Measurements from ENCODE around the gene GABBR1. TPM values are rescaled to one million over a fixed set of nuclear protein-coding genes. Genes with fewer than 3 reads are reported as not detected.

The GABBR1 gene
- total and polyA plus RNA-seq, 2 of the 13 experiments (the other 11 are each of a cell fraction or from before 2014, with no cell fraction given) = 0.07 to 0.37 TPM

- TF ChIP-seq NR2F2 (IDR thresholded peaks at IDR 0.05; ENCODE audit: borderline replicate concordance, low read depth) (no peak), POLR2G (IDR thresholded peaks at IDR 0.05; ENCODE audit: low read depth, low read length) (0 out of 2 replicates have a peak, but pooled peaks have one; percentile 49), ZNF839 (CRISPR knock-in tag; IDR thresholded peaks at IDR 0.05; ENCODE audit: borderline replicate concordance) (no peak), ZNF543 (CRISPR knock-in tag; IDR thresholded peaks at IDR 0.05) (0 out of 2 replicates have a peak, but pooled peaks have one; percentile 32), SOX5 (CRISPR knock-in tag; IDR thresholded peaks at IDR 0.05; ENCODE audit: borderline replicate concordance) (no peak), ZNF761 (CRISPR knock-in tag; conservative IDR thresholded peaks at IDR 0.05) (0 out of 2 replicates have a peak, but pooled peaks have one; percentile 35), JUND (CRISPR knock-in tag; IDR thresholded peaks at IDR 0.05) (no peak), SAP130 (CRISPR knock-in tag; IDR thresholded peaks at IDR 0.05; ENCODE audit: low read depth) (peak; percentile 26; the same call in 1 of the 2 replicates), NCOR1 (IDR thresholded peaks at IDR 0.05; ENCODE audit: borderline replicate concordance, low read length) (no peak), POLR2A (IDR thresholded peaks at IDR 0.05; ENCODE audit: insufficient read depth in 1 of 2, low read depth in 2 of 2, low read length in 2 of 2) (peak in 1 of 2 experiments; percentile 82; a peak in 2 of 4 replicates), KDM5B (CRISPR knock-in tag; IDR thresholded peaks at IDR 0.05; ENCODE audit: borderline replicate concordance) (no peak), ZNF607 (CRISPR knock-in tag; IDR thresholded peaks at IDR 0.05; ENCODE audit: borderline replicate concordance) (no peak)
- TF ChIP-seq, protein P1, sequence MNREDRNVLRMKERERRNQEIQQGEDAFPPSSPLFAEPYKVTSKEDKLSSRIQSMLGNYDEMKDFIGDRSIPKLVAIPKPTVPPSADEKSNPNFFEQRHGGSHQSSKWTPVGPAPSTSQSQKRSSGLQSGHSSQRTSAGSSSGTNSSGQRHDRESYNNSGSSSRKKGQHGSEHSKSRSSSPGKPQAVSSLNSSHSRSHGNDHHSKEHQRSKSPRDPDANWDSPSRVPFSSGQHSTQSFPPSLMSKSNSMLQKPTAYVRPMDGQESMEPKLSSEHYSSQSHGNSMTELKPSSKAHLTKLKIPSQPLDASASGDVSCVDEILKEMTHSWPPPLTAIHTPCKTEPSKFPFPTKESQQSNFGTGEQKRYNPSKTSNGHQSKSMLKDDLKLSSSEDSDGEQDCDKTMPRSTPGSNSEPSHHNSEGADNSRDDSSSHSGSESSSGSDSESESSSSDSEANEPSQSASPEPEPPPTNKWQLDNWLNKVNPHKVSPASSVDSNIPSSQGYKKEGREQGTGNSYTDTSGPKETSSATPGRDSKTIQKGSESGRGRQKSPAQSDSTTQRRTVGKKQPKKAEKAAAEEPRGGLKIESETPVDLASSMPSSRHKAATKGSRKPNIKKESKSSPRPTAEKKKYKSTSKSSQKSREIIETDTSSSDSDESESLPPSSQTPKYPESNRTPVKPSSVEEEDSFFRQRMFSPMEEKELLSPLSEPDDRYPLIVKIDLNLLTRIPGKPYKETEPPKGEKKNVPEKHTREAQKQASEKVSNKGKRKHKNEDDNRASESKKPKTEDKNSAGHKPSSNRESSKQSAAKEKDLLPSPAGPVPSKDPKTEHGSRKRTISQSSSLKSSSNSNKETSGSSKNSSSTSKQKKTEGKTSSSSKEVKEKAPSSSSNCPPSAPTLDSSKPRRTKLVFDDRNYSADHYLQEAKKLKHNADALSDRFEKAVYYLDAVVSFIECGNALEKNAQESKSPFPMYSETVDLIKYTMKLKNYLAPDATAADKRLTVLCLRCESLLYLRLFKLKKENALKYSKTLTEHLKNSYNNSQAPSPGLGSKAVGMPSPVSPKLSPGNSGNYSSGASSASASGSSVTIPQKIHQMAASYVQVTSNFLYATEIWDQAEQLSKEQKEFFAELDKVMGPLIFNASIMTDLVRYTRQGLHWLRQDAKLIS (CRISPR knock-in tag; IDR thresholded peaks at IDR 0.05) = no peak
- TF ChIP-seq, protein P2, sequence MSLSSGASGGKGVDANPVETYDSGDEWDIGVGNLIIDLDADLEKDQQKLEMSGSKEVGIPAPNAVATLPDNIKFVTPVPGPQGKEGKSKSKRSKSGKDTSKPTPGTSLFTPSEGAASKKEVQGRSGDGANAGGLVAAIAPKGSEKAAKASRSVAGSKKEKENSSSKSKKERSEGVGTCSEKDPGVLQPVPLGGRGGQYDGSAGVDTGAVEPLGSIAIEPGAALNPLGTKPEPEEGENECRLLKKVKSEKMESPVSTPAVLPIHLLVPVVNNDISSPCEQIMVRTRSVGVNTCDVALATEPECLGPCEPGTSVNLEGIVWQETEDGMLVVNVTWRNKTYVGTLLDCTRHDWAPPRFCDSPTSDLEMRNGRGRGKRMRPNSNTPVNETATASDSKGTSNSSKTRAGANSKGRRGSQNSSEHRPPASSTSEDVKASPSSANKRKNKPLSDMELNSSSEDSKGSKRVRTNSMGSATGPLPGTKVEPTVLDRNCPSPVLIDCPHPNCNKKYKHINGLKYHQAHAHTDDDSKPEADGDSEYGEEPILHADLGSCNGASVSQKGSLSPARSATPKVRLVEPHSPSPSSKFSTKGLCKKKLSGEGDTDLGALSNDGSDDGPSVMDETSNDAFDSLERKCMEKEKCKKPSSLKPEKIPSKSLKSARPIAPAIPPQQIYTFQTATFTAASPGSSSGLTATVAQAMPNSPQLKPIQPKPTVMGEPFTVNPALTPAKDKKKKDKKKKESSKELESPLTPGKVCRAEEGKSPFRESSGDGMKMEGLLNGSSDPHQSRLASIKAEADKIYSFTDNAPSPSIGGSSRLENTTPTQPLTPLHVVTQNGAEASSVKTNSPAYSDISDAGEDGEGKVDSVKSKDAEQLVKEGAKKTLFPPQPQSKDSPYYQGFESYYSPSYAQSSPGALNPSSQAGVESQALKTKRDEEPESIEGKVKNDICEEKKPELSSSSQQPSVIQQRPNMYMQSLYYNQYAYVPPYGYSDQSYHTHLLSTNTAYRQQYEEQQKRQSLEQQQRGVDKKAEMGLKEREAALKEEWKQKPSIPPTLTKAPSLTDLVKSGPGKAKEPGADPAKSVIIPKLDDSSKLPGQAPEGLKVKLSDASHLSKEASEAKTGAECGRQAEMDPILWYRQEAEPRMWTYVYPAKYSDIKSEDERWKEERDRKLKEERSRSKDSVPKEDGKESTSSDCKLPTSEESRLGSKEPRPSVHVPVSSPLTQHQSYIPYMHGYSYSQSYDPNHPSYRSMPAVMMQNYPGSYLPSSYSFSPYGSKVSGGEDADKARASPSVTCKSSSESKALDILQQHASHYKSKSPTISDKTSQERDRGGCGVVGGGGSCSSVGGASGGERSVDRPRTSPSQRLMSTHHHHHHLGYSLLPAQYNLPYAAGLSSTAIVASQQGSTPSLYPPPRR (CRISPR knock-in tag; IDR thresholded peaks at IDR 0.05; ENCODE audit: borderline replicate concordance) = 0 out of 2 replicates have a peak, but pooled peaks have one; percentile 18
- TF ChIP-seq, protein P3, sequence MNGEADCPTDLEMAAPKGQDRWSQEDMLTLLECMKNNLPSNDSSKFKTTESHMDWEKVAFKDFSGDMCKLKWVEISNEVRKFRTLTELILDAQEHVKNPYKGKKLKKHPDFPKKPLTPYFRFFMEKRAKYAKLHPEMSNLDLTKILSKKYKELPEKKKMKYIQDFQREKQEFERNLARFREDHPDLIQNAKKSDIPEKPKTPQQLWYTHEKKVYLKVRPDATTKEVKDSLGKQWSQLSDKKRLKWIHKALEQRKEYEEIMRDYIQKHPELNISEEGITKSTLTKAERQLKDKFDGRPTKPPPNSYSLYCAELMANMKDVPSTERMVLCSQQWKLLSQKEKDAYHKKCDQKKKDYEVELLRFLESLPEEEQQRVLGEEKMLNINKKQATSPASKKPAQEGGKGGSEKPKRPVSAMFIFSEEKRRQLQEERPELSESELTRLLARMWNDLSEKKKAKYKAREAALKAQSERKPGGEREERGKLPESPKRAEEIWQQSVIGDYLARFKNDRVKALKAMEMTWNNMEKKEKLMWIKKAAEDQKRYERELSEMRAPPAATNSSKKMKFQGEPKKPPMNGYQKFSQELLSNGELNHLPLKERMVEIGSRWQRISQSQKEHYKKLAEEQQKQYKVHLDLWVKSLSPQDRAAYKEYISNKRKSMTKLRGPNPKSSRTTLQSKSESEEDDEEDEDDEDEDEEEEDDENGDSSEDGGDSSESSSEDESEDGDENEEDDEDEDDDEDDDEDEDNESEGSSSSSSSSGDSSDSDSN (CRISPR knock-in tag; IDR thresholded peaks at IDR 0.05) = no peak
These were observed 73.3 kb downstream of the GABBR1 start, which contains the start of gene UBD (continued) for GRCh38 chr6:29559524-29560287.
